HEK293T (cell line): Measurements from ENCODE around the gene BHLHE40.

Experiments
- ARNT ChIP-seq: fragments of 450-650 bp; IDR thresholded peaks from 2 replicates; pipeline ENCODE4 v1.6.1; 2017; ENCODE audit warnings: mild to moderate bottlenecking
- BHLHE40 ChIP-seq: fragments of 450-650 bp; IDR thresholded peaks from 2 replicates; pipeline ENCODE4 v1.6.1; 2016; ENCODE audit warnings: mild to moderate bottlenecking, moderate library complexity, borderline replicate concordance
- FOXA1 ChIP-seq: fragments of 450-650 bp; IDR thresholded peaks from 2 replicates; pipeline ENCODE4 v1.6.1; 2016; ENCODE audit warnings: mild to moderate bottlenecking
- FOXM1 ChIP-seq: fragments of 450-650 bp; IDR thresholded peaks from 2 replicates; pipeline ENCODE4 v1.6.1; 2017; ENCODE audit warnings: mild to moderate bottlenecking, borderline replicate concordance
- NFRKB ChIP-seq: fragments of 450-650 bp; IDR thresholded peaks from 2 replicates; pipeline ENCODE4 v1.6.1; 2016; ENCODE audit warnings: mild to moderate bottlenecking, moderate library complexity
- SUZ12 ChIP-seq: fragments of 450-650 bp; IDR thresholded peaks from 2 replicates; pipeline ENCODE4 v1.6.1; 2016; ENCODE audit warnings: mild to moderate bottlenecking

GRCh38 chr3:4987538-4988296 lies 8.5 kb downstream of the BHLHE40 start:
- TF ChIP-seq BHLHE40, result no peak
- TF ChIP-seq SUZ12, result no peak
- no peak for TF ChIP-seq NFRKB
- TF ChIP-seq FOXA1, result no peak
- TF ChIP-seq FOXM1, result no peak
- no peak for TF ChIP-seq ARNT
